ENCODE data around the gene FRAT2.

DNA sequence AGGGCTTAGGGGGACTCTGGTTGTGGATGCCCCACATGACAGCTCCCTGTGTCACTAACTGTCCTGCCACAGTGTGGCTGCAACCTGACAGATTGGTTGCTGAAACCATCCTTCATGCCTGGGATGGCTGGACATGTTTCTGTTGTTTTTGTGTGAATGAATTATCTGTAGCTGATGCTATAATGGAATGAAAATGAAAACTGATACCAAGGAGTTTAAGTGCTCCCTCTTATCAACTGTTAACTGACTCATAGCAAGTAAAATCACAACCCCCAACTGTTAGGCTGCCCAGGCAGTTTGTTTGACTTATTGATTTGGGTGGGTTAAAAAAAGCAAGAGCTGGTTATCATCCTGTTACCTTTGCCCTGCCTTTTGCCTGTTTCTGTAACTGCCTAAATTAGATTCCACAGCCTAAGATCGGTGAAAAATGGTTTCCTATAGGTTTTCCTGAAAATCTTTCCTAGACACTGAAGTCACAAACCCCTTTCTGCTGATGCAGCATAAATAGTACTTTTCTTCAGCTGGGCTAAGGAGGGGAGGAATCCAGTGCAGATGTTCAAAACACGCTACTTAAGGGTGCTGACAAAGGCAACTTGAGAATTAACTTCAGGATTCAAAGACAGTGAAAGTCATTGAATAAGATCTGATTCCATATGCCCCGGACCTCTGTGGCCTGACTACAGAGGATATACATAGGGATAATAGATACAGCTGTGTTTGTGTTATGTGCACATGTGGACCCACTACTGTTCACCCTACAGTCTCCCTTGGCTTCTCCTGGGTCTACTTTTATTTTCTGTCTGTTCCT lies 5.7 kb downstream of the FRAT2 start:
- no peak for TF ChIP-seq POLR2AphosphoS5 (IDR thresholded peaks at IDR 0.05)
- TF ChIP-seq, protein P1, sequence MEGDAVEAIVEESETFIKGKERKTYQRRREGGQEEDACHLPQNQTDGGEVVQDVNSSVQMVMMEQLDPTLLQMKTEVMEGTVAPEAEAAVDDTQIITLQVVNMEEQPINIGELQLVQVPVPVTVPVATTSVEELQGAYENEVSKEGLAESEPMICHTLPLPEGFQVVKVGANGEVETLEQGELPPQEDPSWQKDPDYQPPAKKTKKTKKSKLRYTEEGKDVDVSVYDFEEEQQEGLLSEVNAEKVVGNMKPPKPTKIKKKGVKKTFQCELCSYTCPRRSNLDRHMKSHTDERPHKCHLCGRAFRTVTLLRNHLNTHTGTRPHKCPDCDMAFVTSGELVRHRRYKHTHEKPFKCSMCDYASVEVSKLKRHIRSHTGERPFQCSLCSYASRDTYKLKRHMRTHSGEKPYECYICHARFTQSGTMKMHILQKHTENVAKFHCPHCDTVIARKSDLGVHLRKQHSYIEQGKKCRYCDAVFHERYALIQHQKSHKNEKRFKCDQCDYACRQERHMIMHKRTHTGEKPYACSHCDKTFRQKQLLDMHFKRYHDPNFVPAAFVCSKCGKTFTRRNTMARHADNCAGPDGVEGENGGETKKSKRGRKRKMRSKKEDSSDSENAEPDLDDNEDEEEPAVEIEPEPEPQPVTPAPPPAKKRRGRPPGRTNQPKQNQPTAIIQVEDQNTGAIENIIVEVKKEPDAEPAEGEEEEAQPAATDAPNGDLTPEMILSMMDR (IDR thresholded peaks at IDR 0.05) = no peak
- TF ChIP-seq POLR2A (IDR thresholded peaks at IDR 0.05; ENCODE audit: low read depth) = no peak

Data from esophagus muscularis mucosa (tissue), 3 donors.